Measurements from ENCODE around the gene BGN.

BGN gene

DNA sequence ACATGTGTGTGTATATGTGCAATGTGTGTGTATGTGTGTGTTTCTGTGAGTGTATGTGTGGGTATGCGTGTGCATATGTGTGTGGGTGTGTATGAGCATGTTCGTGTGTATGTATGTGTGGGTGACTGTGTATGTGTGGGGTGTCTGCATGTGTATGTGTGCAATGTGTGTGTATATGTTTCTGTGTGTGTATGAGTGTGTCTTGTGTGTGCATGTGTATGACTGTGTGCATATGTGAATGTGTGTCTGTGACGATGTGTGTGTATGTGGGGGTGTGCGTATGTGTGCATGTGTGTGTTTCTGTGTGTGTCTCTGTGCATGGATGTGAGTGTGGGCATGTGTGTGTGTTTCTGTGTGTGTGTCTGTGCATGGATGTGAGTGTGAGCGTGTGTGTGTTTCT is 18.5 kb downstream of the BGN start:
- TF ChIP-seq, protein P1, sequence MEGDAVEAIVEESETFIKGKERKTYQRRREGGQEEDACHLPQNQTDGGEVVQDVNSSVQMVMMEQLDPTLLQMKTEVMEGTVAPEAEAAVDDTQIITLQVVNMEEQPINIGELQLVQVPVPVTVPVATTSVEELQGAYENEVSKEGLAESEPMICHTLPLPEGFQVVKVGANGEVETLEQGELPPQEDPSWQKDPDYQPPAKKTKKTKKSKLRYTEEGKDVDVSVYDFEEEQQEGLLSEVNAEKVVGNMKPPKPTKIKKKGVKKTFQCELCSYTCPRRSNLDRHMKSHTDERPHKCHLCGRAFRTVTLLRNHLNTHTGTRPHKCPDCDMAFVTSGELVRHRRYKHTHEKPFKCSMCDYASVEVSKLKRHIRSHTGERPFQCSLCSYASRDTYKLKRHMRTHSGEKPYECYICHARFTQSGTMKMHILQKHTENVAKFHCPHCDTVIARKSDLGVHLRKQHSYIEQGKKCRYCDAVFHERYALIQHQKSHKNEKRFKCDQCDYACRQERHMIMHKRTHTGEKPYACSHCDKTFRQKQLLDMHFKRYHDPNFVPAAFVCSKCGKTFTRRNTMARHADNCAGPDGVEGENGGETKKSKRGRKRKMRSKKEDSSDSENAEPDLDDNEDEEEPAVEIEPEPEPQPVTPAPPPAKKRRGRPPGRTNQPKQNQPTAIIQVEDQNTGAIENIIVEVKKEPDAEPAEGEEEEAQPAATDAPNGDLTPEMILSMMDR (IDR thresholded peaks at IDR 0.05; ENCODE audit: control insufficient read depth, insufficient read depth, low read depth, low read length, missing control alignments), result no peak
- no peak for DNase-seq (ENCODE audit: low read depth)
- H3K4me3 ChIP-seq (ENCODE audit: control insufficient read depth, low read depth, low read length), result no peak overlapping the region

DNA sequence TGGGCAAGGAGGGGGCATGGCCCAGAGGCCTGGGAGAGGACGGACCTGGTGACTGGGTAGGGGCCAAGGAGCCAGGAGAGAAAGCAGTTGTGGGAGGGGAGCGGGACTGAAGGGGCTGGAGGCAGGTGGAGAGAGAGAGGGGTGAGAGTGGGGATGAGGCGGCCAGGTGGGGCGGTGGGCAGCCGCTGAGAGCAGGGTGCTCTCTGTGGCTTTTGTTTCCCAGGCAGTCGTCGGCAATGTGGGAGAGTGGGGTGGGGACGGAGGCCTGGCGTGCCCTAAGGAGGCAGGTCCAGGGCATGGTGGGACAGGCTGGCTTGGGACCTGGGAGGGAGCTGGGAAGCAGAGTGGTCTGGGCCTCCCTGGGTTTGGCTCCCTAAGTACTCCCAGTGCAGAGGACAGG is 19.5 kb downstream of the BGN start:
- TF ChIP-seq, protein P1 (IDR thresholded peaks at IDR 0.05; ENCODE audit: control insufficient read depth, insufficient read depth, low read depth, low read length, missing control alignments), result no peak
- DNase-seq (ENCODE audit: low read depth), result no peak

DNA sequence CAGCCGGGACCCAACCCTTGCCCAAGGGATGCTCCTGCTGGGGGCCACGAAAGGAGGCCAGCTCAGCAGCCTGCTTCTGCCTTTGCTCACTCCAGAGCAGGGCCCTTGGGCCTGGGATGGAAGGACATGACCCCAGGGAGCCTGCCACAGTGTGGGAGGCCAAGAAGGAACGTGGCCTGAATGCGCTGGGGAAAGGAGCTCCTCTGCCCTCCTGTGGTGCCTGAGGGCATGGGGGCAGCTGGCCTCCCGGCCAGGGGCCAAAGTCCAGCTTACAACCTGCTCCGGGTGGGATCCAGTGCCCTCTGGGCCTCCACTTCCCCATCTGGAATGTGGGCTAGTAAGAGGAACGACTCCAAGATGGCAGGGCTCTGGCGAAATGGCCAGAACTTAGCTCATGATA is 20.7 kb downstream of the BGN start:
- TF ChIP-seq, protein P1 (IDR thresholded peaks at IDR 0.05; ENCODE audit: control insufficient read depth, insufficient read depth, low read depth, low read length, missing control alignments), result no peak
- H3K4me3 ChIP-seq (ENCODE audit: control insufficient read depth, low read depth, low read length), result no peak overlapping the region
- DNase-seq (ENCODE audit: low read depth), result no peak

More for the DNA sequence above, 19.5 kb downstream of the BGN start:
- no peak overlapping the region for H3K4me3 ChIP-seq (ENCODE audit: control insufficient read depth, low read depth, low read length)

DNA sequence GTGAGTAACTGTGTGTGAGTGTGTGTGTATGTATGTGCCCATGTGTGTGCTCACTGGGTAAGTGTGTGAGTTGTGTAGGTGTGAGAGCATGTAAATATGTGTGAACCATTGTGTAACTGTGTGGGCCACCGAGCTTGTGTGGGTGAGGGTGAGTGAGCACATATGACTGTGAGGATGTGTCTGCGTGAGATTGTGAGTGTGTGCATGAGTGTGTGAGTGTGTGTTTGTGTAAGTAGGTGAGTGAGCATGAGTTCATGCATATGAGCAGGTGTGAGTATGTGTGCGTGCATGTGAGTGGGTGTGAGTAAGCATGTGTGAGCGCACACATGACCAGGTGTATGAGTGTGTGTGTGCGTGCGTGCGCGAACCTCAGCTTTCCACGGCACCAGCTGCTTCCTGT is 21.3 kb downstream of the BGN start:
- no peak for DNase-seq (ENCODE audit: low read depth)
- no peak overlapping the region for H3K4me3 ChIP-seq (ENCODE audit: control insufficient read depth, low read depth, low read length)
- TF ChIP-seq, protein P1 (IDR thresholded peaks at IDR 0.05; ENCODE audit: control insufficient read depth, insufficient read depth, low read depth, low read length, missing control alignments), result no peak

DNA sequence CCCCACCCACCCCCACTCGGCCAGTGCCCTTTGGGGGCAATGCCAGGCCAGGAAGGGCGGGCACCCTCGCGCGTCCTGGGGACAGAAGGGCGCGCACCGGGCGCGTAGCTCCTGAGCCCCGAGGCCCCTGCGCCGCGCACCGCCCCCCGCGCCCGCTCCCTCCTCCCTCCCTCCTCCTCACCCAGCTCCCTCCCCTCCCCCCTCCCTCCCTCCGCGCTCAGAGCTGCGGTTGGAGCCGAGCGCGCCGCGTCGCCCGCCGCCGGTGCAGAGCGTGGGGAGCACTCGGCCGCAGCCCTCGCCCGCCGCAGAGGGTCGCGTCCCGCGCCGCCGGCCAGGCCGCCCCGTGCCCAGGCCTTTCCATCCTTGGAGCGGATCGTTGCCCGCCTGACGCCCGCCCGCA is 22.6 kb downstream of the BGN start, which contains the start of gene ATP2B3:
Gene ATP2B3, plus strand, starts transcription at position 220 of the 400 bp plus-strand sequence. CDS start 18,606 bp downstream, outside the sequence.
- no peak for DNase-seq (ENCODE audit: low read depth)
- H3K4me3 ChIP-seq (ENCODE audit: control insufficient read depth, low read depth, low read length), result no peak within 1 kb of the TSS
- TF ChIP-seq, protein P1 (IDR thresholded peaks at IDR 0.05; ENCODE audit: control insufficient read depth, insufficient read depth, low read depth, low read length, missing control alignments), result no peak

DNA sequence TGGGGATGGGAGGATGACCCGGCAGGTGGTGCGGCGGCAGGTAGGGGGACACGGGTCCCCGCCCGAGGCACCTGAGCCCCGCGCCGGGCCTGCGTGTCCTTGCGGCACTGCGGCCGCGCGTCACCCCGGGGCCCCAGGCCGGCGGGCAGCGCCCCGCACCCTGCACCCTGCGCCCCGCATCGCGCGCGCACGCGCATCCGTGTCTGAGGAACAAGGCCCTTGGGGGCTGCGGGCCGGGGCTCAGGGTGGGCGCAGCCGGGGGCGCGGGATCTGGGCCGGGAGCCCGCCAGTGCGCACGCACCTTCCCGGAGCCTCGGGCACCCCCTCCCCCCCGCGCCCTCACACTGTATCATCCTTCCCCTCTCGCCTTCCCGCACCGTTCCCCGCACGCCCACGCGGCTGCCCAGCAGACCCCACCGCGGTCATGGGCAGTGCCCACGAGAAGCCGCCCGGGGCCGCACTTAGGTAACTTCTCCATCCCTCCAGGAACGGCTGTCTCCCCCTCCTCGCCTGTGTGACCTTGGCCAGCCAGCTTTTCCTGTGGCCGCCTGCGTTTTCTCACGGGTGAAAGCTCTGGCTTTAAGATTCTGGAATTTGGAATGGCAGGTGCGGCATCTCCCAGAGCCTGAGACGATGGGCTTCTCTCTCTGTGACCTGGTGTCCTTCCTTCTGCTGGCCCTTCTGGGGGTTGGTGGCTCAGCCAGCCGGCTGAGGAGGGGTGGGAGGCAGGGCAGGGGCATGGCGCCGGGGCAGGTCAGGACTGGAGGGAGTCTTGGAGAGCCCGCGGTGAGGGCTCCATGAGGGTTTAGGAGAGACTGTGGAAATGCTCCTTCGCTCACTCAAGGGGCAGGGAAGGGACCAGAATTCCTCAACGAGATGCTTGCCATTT is 23.4 kb downstream of the BGN start:
- TF ChIP-seq, protein P1 (IDR thresholded peaks at IDR 0.05; ENCODE audit: control insufficient read depth, insufficient read depth, low read depth, low read length, missing control alignments), result no peak
- DNase-seq (ENCODE audit: low read depth), result no peak
- H3K4me3 ChIP-seq (ENCODE audit: control insufficient read depth, low read depth, low read length), result no peak overlapping the region

All from AG09309 (cell line).